ENCODE data around the gene RTP2.
A peak's percentile ranks its signal among the peaks of the same experiment; 100 is the strongest.

DNA sequence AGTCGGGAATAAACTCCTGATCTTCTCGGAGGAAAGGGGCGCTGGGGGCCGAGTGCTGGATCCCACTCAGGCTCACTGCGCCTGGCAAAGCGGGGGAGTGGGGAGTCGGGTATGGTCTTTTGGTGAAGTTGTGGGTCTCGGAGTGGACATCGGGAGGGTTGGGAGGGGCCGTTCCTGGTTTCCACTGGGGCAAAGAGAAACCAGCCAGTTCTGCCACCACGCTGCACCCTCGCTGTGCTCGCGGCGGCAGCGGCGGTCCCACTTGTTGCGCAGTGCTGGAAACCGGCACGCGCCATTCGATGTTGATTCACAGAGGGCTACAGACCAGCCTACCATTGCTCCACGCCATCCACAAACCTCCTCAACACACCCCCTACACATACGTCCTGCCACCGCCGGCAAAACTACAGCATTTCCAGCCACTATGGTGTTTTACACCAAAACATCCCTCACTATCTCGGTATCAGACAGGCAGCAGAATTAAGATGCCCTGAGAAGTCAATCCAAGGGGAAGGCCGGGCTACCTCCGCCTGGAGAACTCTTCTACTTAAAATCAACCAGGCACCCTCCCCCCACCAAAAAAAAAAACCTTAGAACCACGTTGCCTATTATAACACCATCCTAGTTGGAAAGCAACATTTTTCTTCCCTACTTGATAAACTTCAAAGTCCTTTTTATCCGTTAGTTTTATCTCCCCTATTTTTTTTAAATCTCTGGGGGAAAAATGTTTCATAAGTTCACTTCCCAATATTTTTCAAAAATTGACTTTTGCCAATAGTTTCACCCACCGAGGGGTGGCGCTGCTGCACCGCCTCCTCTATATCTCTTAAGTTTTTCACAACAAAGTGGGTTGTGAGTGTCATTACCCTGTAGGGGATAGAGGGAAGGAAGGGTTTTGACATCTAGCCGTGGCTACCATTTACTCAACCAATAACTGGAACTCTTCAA lies 39.3 kb upstream of the RTP2 start:
- TF ChIP-seq, protein P1, sequence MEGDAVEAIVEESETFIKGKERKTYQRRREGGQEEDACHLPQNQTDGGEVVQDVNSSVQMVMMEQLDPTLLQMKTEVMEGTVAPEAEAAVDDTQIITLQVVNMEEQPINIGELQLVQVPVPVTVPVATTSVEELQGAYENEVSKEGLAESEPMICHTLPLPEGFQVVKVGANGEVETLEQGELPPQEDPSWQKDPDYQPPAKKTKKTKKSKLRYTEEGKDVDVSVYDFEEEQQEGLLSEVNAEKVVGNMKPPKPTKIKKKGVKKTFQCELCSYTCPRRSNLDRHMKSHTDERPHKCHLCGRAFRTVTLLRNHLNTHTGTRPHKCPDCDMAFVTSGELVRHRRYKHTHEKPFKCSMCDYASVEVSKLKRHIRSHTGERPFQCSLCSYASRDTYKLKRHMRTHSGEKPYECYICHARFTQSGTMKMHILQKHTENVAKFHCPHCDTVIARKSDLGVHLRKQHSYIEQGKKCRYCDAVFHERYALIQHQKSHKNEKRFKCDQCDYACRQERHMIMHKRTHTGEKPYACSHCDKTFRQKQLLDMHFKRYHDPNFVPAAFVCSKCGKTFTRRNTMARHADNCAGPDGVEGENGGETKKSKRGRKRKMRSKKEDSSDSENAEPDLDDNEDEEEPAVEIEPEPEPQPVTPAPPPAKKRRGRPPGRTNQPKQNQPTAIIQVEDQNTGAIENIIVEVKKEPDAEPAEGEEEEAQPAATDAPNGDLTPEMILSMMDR (IDR thresholded peaks at IDR 0.05), result peak; percentile 100
- TF ChIP-seq EZH2 (IDR thresholded peaks at IDR 0.05), result peak; percentile 40

Measured in neural progenitor cell (in vitro differentiated cells).